HL-60/S4 (cell line): ENCODE measurements around the gene TRIM37.
"Not testable (repeated sequence)": the region's sequence is repeated elsewhere in the genome, so short reads cannot be mapped to it uniquely, and the experiment has no call there.

Experiments used
- in situ Hi-C: fragments of 300-500 bp; cut with MboI; formaldehyde crosslinking; loops from 2 replicates; pipeline ENCODE4 v1.14.3; 2022; ENCODE audit warnings: low sequenced_read_pairs

TRIM37 gene

GRCh38 chr17:58956997-58957724 is 149.5 kb downstream of the TRIM37 start:
- in situ Hi-C loops: no loop called here

- in situ Hi-C loops: not testable (repeated sequence)
Measured at GRCh38 chr17:58954358-58954757, 152.3 kb downstream of the TRIM37 start.

- in situ Hi-C loops: no loop called here
Measured at GRCh38 chr17:58947824-58948223, 158.9 kb downstream of the TRIM37 start.

- in situ Hi-C loops: no loop called here
Measured at GRCh38 chr17:58947411-58947810, 159.3 kb downstream of the TRIM37 start.

GRCh38 chr17:58944166-58944565 is 162.5 kb downstream of the TRIM37 start:
- in situ Hi-C loops: no loop called here

- in situ Hi-C loops: no loop called here
Measured at GRCh38 chr17:58936295-58936694, 170.4 kb downstream of the TRIM37 start.

GRCh38 chr17:58932956-58933355 is 173.7 kb downstream of the TRIM37 start:
- in situ Hi-C loops: no loop called here
